Vagina (tissue), 2 donors: ENCODE results near the gene RYK.

Source experiments
- POLR2A ChIP-seq, 2 donors: fragments of 450-650 bp; IDR thresholded peaks; one replicate each; pipeline ENCODE4 v1.6.1; 2017; ENCODE audit warnings: antibody characterized with exemption in 2 of 2, mild to moderate bottlenecking in 2 of 2, moderate library complexity in 2 of 2
- POLR2AphosphoS5 ChIP-seq, 2 donors: sonication (generic); formaldehyde crosslinking; IDR thresholded peaks; one replicate each; pipeline ENCODE4 v1.9.0; 2017; ENCODE audit warnings: antibody characterized with exemption in 2 of 2, mild to moderate bottlenecking in 2 of 2, low read depth in 1 of 2; ENCODE audit not compliant: insufficient read depth in 1 of 2
- TF ChIP-seq, protein P1 (sequence below), 3 experiments: fragments of 450-650 bp in 2 of 3; fragments of 200-600 bp in 1 of 3; sonication (generic) in 1 of 3; IDR thresholded peaks; one replicate each; pipeline ENCODE4 v1.5.1; 2017 to 2019; ENCODE audit warnings: antibody characterized with exemption in 3 of 3, mild to moderate bottlenecking in 2 of 3, moderate library complexity in 2 of 3

DNA sequence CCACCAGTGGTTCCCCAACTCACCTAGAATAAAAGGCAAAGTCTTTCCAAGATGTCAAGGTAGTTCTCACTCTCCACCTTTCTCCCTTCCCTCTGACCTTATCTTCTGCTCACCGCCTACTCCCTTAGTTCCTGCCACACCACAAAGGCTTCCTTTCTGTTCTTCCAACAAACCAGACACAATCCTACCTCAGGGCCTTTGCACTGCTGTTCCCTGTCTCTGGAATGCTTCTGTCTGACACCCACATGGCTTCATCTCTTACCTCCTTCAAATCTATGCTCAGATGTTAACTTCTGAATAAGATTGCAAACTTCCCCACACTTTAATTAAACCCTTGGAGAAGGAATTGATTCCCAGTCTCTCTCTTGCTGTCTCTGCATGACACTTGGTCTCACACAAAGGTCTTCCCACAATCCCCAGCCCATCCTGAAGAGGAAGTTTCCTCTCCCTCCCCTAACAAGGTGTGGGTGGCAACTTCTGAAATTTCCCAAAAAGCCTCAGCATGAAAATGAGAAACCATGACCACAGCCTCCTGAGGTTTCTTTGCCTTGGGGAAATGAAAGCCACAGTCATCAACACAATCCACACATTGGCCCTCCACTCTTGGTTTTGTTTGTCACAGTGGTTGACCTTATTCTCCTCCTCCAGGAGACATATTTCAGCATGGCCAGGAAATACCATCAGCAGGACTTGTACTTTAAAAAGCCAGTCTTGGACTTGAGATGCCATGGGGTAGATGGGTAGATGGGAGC lies 3.0 kb upstream of the RYK start:
- no peak for TF ChIP-seq POLR2A (IDR thresholded peaks at IDR 0.05)
- TF ChIP-seq POLR2AphosphoS5 (IDR thresholded peaks at IDR 0.05; ENCODE audit: insufficient read depth in 1 of 2, low read depth in 1 of 2), result no peak
- TF ChIP-seq, protein P1, sequence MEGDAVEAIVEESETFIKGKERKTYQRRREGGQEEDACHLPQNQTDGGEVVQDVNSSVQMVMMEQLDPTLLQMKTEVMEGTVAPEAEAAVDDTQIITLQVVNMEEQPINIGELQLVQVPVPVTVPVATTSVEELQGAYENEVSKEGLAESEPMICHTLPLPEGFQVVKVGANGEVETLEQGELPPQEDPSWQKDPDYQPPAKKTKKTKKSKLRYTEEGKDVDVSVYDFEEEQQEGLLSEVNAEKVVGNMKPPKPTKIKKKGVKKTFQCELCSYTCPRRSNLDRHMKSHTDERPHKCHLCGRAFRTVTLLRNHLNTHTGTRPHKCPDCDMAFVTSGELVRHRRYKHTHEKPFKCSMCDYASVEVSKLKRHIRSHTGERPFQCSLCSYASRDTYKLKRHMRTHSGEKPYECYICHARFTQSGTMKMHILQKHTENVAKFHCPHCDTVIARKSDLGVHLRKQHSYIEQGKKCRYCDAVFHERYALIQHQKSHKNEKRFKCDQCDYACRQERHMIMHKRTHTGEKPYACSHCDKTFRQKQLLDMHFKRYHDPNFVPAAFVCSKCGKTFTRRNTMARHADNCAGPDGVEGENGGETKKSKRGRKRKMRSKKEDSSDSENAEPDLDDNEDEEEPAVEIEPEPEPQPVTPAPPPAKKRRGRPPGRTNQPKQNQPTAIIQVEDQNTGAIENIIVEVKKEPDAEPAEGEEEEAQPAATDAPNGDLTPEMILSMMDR (IDR thresholded peaks at IDR 0.05), result no peak
